Liver (tissue), 9 donors: ENCODE data around the gene FAM184A. TPM values are rescaled to one million over a fixed set of nuclear protein-coding genes. Genes with fewer than 3 reads are reported as not detected.

Experiments used
- DNase-seq: peaks from one replicate; pipeline ENCODE4 v3.0.0-alpha.2; 2017; ENCODE audit warnings: low spot score
- H3K27ac ChIP-seq, 2 donors: one replicate each; pipeline ENCODE4 v1.7.0; 2013; ENCODE audit warnings: inconsistent platforms in 2 of 2, low read length in 2 of 2, control low read depth in 1 of 2, low read depth in 1 of 2, mild to moderate bottlenecking in 1 of 2
- H3K27me3 ChIP-seq, 4 donors: one replicate each; pipeline versions ENCODE4 v1.6.1 to v1.7.0; 2013; ENCODE audit warnings: low read length in 3 of 4, inconsistent platforms in 1 of 4, mild to moderate bottlenecking in 1 of 4, moderate library complexity in 1 of 4; ENCODE audit not compliant: control insufficient read depth in 4 of 4, insufficient read depth in 4 of 4
- H3K36me3 ChIP-seq, 4 donors: one replicate each; pipeline versions ENCODE4 v1.6.1 to v1.7.0; 2013; ENCODE audit warnings: low read length in 3 of 4, mild to moderate bottlenecking in 3 of 4, low read depth in 1 of 4, moderate library complexity in 1 of 4; ENCODE audit not compliant: control insufficient read depth in 4 of 4, insufficient read depth in 3 of 4
- H3K4me1 ChIP-seq, 4 donors: one replicate each; pipeline versions ENCODE4 v1.6.1 to v1.7.0; 2013; ENCODE audit warnings: low read length in 3 of 4, mild to moderate bottlenecking in 3 of 4, moderate library complexity in 1 of 4; ENCODE audit not compliant: control insufficient read depth in 4 of 4, insufficient read depth in 4 of 4
- H3K4me3 ChIP-seq, 3 donors: one replicate each; pipeline versions ENCODE4 v1.6.1 to v1.7.0; 2013; ENCODE audit warnings: low read length in 3 of 3, control low read depth in 1 of 3, low read depth in 1 of 3, mild to moderate bottlenecking in 1 of 3
- H3K9ac ChIP-seq, 2 donors: one replicate each; pipeline ENCODE4 v1.7.0; 2013; ENCODE audit warnings: low read length in 2 of 2, mild to moderate bottlenecking in 2 of 2, moderate library complexity in 2 of 2, control low read depth in 1 of 2, low read depth in 1 of 2
- H3K9me3 ChIP-seq, 4 donors: one replicate each; pipeline versions ENCODE4 v1.6.1 to v1.7.0; 2013; ENCODE audit warnings: low read length in 3 of 4; ENCODE audit not compliant: control insufficient read depth in 4 of 4
- ATF3 ChIP-seq: IDR thresholded peaks from 2 replicates; pipeline ENCODE4 v1.6.1; 2016; ENCODE audit warnings: antibody characterized with exemption
- CTCF ChIP-seq: fragments of 150-350 bp; IDR thresholded peaks from 2 replicates; pipeline ENCODE4 v1.5.1; 2017; ENCODE audit warnings: improper control_type of control experiment, low read depth, low read length; ENCODE audit not compliant: missing input control
- EGR1 ChIP-seq, 2 donors: IDR thresholded peaks; 2 replicates each; pipeline ENCODE4 v1.6.1; 2016 to 2018; ENCODE audit warnings: antibody characterized with exemption in 2 of 2, low read depth in 2 of 2
- FOXA1 ChIP-seq: IDR thresholded peaks from 2 replicates; pipeline ENCODE4 v1.6.1; 2016; ENCODE audit warnings: antibody characterized with exemption
- FOXA2 ChIP-seq: IDR thresholded peaks from 2 replicates; pipeline ENCODE4 v1.6.1; 2016; ENCODE audit warnings: antibody characterized with exemption
- HNF4A ChIP-seq, 2 donors: conservative IDR thresholded peaks; 2 replicates each; pipeline ENCODE4 v1.6.1; 2016; ENCODE audit warnings: antibody characterized with exemption in 2 of 2, mild to moderate bottlenecking in 2 of 2
- JUND ChIP-seq, 2 donors: IDR thresholded peaks; 2 replicates each; pipeline ENCODE4 v1.6.1; 2016; ENCODE audit warnings: antibody characterized with exemption in 2 of 2
- MAX ChIP-seq: IDR thresholded peaks from 2 replicates; pipeline ENCODE4 v1.6.1; 2016; ENCODE audit warnings: antibody characterized with exemption
- NR2F2 ChIP-seq: IDR thresholded peaks from 2 replicates; pipeline ENCODE4 v1.6.1; 2016; ENCODE audit warnings: antibody characterized with exemption
- RAD21 ChIP-seq, 2 donors: IDR thresholded peaks; 2 replicates each; pipeline ENCODE4 v1.6.1; 2016; ENCODE audit warnings: antibody characterized with exemption in 2 of 2, mild to moderate bottlenecking in 2 of 2
- REST ChIP-seq: IDR thresholded peaks from 2 replicates; pipeline ENCODE4 v1.6.1; 2016; ENCODE audit warnings: antibody characterized with exemption, mild to moderate bottlenecking
- SP1 ChIP-seq: IDR thresholded peaks from 2 replicates; pipeline ENCODE4 v1.6.1; 2018; ENCODE audit warnings: antibody characterized with exemption, mild to moderate bottlenecking
- TAF1 ChIP-seq: conservative IDR thresholded peaks from 2 replicates; pipeline ENCODE4 v1.6.1; 2016; ENCODE audit warnings: antibody characterized with exemption, mild to moderate bottlenecking
- YY1 ChIP-seq: IDR thresholded peaks from 2 replicates; pipeline ENCODE4 v1.6.1; 2016; ENCODE audit warnings: antibody characterized with exemption, mild to moderate bottlenecking
- WGBS: extraction: QIAGEN DNeasy Blood & Tissue Kit; methylation state at CpG from one replicate; pipeline ENCODE4 v1.1.7; 2013; 5-methylcytosine and 5-hydroxymethylcytosine counted together
- polyA plus RNA-seq, 2 donors: library from polyadenylated mRNA; stranded (reverse) in 1 of 2; unstranded in 1 of 2; fragments of 200-250 nt in 1 of 2; fragments of >200 nt in 1 of 2; fragmentation: Nextera tagmentation in 1 of 2; extraction: Ambion mirVana in 1 of 2; gene quantifications; one replicate each; pipeline versions ENCODE4 v1.2.1 to v1.2.3, GENCODE V29; 2013 to 2015
- total RNA-seq, 2 donors: library from RNA; depleted of rRNA; stranded (reverse); fragments of >200 nt; gene quantifications; one replicate each; pipeline ENCODE4 v1.2.3, GENCODE V29; 2014
- donor health status: healthy.
- donor health status: healthy.
- donor health status: healthy.
- donor health status: healthy.
- donor health status: healthy.

Gene FAM184A
- total and polyA plus RNA-seq, 4 donors, result 1.0 to 7.4 (median 4.0) TPM

- no peaks in the 10 kb centered on the region for H3K4me1 ChIP-seq
- 84% methylated on average over 5 of the region's 5 CpGs for WGBS
Observed at GRCh38 chr6:119063491-119063890, 15.0 kb downstream of the FAM184A start.

GRCh38 chr6:119061215-119061614 is 17.2 kb downstream of the FAM184A start:
- Histone ChIP-seq H3K9me3 (no peaks in the 10 kb centered on the region), H3K4me1 (no peaks in the 10 kb centered on the region), H3K4me3 (no peak overlapping the region), H3K9ac (no peak overlapping the region), H3K27me3 (no peaks in the 10 kb centered on the region), H3K36me3 (no peaks in the 10 kb centered on the region), H3K27ac (no peak overlapping the region)
- no peak for DNase-seq
- TF ChIP-seq EGR1 (IDR thresholded peaks at IDR 0.05; ENCODE audit: low read depth in 2 of 2), result no peak
- TF ChIP-seq MAX, result no peak
- TF ChIP-seq HNF4A (conservative IDR thresholded peaks at IDR 0.05), result no peak
- TF ChIP-seq REST, result no peak
- TF ChIP-seq SP1, result no peak
- no peak for TF ChIP-seq JUND (IDR thresholded peaks at IDR 0.05)
- no peak for TF ChIP-seq NR2F2
- TF ChIP-seq FOXA1, result no peak
- no peak for TF ChIP-seq CTCF
- no peak for TF ChIP-seq RAD21 (IDR thresholded peaks at IDR 0.05)
- TF ChIP-seq YY1, result no peak
- no peak for TF ChIP-seq TAF1
- TF ChIP-seq FOXA2, result no peak
- WGBS, result 96% methylated on average over 3 of the region's 3 CpGs

More at GRCh38 chr6:119063491-119063890, 15.0 kb downstream of the FAM184A start:
- no peak overlapping the region for H3K9ac ChIP-seq
- H3K27me3 ChIP-seq, result no peaks in the 10 kb centered on the region
- TF ChIP-seq NR2F2 (no peak), JUND (IDR thresholded peaks at IDR 0.05) (no peak), SP1 (no peak), ATF3 (no peak), YY1 (no peak)
- no peaks in the 10 kb centered on the region for H3K36me3 ChIP-seq
- DNase-seq, result no peak
- H3K9me3 ChIP-seq, result no peaks in the 10 kb centered on the region
- H3K27ac ChIP-seq, result no peak overlapping the region
- H3K4me3 ChIP-seq, result no peak overlapping the region
